HTR-8/SVneo (cell line): ENCODE data around the gene PPP2R5B.

Experiments
- DNase-seq: peaks from one replicate; pipeline ENCODE4 v3.0.0; 2011; ENCODE audit warnings: low spot score, mixed read lengths; ENCODE audit not compliant: insufficient read length
- FAIRE-seq: peaks from 2 replicates; lab custom pipeline; 2011; peaks lifted over from hg19 to GRCh38; lab: Jason Lieb, UNC

The PPP2R5B gene

DNA sequence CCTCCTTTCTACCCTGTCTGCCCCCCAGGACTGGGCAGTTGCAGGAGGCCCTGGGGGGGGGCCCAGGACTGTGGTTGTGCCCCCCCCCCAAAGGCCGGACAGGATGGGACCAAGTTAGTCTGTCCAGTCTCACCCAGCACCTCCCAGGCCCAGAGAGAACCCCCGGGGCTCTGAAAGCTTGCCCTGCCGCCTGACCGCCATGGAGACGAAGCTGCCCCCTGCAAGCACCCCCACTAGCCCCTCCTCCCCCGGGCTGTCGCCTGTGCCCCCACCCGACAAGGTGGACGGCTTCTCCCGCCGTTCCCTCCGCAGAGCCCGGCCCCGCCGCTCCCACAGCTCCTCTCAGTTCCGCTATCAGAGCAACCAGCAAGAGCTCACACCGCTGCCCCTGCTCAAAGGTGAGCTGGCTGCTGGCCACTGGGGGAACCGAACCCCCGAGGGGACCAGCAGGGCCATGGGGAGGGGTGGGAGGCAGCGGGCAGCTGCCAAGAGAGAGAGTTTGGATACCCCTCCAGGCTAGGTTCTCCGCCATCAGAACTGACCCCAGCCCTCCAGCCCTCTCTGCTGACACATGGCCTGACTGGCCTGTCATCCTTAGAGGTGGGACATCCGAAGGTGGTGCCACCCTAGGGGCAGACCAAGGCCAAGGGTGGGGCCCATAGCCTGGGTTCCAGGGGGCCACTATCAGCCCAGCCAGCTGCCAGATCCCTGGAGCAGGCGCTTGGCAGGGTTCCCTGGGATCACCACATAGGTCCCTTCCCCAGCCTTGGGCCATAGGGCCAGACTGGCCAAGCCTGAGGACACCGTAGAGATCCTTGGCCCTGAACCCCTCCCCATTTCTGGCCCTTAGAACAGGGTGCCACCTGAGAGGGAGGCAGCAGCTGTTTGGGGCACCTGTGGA is 1.3 kb downstream of the PPP2R5B start:
- no peak for FAIRE-seq
- DNase-seq = no peak

DNA sequence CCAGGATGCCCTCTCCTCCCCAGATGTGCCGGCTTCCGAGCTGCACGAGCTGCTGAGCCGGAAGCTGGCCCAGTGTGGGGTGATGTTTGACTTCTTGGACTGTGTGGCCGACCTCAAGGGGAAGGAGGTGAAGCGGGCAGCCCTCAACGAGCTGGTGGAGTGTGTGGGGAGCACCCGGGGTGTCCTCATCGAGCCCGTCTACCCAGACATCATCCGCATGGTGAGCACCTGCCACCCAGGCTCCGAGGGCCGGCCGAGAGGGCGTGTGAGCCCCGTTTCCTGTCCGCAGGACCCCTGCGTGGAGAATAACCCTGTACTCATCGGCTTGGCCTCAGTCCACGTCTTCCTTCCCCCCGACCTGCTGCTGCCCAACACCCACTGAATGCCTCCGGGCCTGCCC is 2.2 kb downstream of the PPP2R5B start:
- no peak for FAIRE-seq
- no peak for DNase-seq

DNA sequence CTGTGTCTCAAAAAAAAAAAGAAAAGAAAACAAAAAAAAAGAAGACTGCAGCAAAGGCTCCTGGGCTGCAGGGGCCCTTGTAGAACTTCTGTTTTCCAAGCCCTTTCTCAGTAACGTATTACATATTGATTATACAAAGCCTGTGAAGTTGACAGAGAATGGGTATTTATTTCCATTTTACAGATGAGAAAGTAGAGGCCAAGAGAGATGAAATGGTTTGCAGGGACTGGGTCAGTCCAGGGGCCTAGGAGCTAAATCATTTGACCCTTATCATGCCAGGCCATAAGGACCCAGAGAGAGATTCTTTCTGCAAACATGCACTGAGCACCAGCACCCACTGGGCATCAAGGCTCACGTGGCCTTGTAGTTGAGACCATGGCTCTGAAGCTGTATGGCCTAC is 4.5 kb downstream of the PPP2R5B start:
- FAIRE-seq (no peak), DNase-seq (no peak)

DNA sequence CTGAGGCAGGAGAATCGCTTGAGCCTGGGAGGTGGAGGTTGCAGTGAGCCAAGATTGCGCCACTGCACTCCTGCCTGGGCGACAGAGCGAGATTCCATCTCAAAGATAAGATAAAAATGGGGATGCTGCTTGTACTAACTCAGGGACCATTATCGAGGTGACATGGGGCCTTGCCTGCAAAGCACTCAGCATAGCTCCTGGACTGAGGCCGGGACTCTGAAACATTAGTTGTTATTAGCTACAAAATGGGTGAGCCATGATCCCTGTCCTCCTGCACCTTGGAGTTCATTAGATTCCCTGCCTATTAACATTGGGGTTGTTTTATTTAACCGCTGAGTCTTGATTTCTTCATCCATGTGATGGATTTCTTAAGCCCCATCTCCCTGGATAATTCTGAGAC is 5.1 kb downstream of the PPP2R5B start:
- FAIRE-seq = no peak
- DNase-seq = no peak

DNA sequence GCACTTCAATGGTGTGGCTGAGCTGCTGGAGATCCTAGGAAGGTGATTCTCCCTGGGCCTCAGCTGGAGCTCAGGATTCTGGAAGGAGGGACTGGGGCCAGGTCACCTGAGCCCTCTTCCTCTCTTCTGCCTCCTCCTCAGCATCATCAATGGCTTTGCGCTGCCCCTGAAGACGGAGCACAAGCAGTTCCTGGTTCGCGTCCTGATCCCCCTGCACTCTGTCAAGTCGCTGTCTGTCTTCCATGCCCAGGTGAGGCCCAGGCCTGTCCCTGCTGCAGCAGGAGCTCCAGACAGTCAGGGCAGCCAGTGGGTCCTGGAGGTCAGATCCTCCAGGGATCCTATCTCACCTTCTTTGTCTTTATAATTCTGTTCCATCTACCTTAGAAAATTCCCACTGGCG is 5.9 kb downstream of the PPP2R5B start:
- FAIRE-seq = no peak
- DNase-seq = no peak

DNA sequence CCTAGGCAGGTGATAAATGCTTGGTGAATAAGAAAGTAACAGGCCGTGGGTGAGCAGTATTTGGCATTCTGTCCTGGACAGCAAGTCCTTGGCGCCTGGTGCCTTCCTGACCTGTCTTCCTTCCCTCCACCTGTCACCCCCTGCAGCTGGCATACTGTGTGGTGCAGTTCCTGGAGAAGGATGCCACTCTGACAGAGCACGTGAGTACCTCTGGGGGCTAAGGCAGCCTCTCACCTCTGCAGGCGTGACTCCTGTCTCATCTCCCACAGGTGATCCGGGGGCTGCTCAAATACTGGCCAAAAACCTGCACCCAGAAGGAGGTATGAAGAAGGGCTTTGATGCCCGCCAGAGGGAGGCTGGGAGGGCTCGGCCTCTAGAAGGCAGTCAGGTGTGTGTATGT is 6.8 kb downstream of the PPP2R5B start:
- DNase-seq = no peak
- no peak for FAIRE-seq

DNA sequence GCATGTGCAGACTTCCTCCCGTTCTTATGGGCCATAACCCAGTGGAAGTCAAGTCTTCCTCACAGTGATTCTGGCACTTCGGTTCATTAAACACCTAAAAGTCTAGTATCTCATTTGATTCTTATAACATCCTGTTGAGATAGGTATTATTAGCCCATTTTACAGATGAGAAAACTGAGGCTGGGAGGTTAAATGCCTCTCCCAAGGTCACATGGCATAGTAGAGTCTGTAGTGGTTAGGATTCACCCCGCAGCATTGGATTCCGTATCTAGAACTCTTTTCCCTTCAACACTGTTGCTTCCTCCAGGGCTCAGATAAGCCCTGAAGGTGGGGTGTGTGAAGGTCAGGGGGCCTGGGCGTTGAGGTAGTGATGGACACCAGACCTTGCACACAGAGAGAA is 7.8 kb downstream of the PPP2R5B start:
- FAIRE-seq = no peak

DNA sequence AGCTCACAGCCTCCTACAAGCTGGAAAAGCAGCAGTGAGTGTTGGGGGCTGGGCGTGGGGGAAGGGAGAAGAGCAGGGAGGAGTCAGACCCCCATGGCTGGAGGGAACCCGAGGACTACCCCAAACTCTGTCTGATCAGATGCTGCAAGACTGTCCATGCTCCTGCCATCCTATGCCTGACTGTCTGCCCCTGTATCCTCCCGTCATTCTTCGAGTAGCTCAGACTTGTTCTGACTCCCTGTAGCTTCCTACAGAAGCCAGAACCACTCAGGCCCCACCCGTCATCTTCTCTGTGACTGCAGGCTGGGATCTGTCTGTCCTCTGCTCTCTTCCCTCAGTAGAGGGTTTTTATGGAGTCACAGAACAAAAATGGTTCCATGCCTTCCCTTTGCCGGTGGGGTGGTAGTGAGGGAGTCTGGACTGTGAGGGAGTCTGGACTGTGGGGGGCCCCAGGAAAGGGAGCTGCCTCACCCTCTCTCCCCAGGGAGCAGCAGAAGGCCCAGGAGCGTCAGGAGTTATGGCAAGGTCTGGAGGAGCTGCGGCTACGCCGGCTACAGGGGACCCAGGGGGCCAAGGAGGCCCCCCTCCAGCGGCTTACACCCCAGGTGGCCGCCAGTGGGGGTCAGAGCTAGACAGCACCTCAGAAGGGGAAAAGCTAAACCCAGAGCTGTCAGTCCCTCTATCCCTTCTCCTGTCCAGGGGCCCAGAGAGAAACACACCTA is 8.9 kb downstream of the PPP2R5B start:
- DNase-seq = no peak
- FAIRE-seq = no peak

More for the DNA sequence above, 7.8 kb downstream of the PPP2R5B start:
- DNase-seq = no peak

DNA sequence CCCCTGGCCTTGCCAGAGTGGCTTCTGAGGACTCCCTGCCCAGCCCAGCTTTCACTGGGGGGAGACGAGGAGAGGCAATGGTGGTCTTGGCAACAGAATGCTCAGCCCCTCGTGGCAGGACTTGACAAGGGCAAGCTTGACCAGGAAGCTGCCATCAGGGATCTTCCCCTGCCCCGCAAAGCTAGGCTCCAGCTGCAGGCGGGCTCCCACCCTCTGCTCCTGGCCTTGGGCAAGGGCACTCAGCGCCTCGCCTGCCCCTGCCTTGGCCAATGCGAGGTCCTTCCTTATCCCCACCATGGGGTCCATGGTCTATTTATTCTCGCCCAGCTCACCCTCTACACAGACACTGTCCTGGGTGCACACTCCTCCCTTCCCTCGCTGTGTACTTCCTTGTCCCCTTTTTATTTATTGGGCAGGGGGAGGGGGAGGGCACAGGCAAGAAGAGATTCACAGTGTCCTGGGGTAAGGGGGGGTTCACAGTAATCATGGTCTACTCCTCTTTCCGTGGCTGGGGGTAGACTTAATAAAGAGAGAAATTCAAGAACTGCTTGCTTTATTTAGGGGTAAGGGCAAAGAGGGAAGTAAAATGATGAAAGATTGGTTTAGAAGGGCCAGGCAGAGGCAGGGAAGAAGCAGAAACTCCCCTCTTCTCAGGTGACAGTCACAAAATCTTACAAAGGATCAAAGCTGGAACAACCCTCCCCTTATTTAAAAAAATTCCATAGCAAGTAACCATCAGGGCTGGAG is 9.6 kb downstream of the PPP2R5B start:
- no peak for FAIRE-seq

DNA sequence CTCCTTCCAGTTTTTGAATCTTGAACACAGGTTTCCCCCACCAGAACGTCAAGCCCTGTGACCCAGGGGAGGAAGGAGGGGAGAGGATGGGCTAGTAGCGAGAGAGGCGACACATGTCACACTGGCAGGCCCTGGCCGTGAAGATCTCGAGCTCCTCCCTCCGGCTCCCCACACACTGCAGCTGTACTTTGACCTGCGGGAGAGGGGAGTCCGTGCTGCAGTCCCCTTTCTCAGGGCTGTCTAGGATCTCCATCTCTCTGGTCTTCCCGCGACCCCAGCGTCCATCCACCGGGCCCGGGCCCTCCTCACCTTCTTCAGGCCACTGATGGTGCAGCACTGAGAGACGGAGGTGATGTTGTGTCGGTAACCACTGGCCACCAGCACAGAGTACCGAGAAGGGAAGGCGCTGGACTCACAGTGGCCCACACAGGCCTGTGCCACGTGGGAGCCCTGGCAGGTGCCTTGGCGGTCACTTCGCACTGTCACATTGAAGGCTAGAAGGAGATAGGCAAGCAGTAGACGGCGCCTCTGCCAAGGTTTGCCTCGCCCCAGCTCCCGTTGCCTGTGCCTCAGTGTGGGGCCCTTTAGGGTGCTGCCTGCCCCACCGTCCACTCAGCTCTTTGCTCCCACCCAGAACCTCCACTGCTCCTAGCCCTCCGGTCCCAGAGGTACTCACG is 10.3 kb downstream of the PPP2R5B start:
- FAIRE-seq (no peak), DNase-seq (no peak)

More for the DNA sequence above, 9.6 kb downstream of the PPP2R5B start:
- DNase-seq = no peak

DNA sequence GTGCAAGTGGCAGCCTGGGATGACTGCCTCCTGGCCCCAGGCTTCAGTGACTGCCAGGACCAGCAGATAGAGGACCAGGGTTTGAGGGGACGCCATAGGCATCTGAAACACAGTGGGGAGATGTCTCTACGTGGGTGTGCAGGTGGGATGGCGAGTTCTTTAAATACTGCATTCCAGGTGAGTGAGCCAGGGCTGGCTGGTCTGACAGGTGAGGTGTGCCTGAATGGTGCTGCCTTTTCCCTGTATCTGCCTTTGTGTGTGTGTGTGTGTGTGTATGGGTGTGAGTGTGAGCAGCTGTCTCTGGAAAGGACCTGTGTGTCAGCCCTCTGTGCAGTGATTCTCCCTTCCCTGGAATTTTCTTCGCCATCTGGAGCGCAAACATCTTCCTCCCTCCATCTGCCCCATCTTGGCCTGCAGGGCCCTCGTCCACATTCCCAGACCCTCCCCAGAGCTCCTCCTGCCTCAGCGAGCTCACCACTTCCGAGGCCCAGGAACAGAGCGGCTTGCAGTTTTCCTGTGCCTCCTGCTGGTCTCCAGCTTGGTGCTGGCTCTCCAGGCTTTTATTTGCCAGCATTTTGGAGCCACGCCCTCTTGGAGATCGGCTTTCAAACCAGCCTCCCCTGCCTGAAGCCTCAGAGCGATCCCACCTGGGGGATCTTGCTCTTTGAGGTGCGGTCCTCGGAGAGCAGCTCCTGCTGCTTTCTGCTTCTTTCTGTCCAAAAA is 11.0 kb downstream of the PPP2R5B start, which contains the start of gene GPHA2:
GPHA2 (minus strand) TSS at position 535 of the 723 bp plus-strand sequence; CDS start at position 102, 433 bp downstream.
- no peak for DNase-seq
- FAIRE-seq = no peak

DNA sequence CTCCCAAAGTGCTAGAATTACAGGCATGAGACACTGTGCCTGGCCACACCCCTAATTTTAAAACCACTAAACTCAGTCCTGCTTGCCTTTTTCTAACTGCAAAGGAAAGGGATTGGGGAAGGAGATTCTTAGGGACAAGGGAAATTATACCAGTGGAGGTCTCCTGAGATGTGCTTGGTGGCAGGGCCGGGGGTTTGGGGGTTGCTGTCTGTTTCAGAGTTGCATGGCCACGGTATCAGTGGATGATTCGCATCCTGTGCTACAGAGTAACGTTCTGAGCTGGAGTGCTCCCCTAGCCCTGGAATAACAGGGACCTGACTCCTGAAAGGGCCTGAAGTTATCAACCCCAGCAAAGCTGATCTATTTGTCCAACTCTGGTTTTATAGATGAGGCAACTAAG is 12.1 kb downstream of the PPP2R5B start:
- DNase-seq (no peak), FAIRE-seq (no peak)

DNA sequence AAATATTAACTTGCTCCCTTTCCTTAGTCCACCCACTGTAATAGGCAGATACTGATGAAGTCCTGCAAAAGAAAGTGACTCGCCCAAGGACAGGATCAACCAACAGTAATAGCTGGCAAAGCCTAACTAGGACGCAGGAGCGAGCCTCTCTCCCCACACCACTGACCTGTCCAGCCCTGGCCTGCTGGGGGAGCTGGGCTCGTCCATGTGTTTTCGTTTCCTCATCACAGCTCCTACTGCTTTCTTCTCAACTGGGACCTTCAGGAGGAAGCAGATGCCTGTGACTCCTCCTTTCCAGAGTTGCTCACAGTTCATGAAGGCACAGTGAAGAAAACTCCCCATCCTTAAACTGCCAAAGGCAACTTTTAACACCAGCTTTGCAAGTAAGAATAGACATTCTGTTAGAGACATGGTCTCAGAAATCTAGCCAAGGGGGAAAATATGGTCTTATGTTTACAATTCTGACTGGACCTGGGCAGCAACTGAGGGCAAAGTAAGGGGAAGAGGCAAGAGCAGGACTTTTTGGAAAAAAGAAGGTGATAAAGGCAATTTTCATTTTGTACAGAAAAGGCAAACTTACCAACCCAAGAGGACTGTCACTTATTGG is 22.8 kb downstream of the PPP2R5B start:
- DNase-seq = no peak
- no peak for FAIRE-seq

DNA sequence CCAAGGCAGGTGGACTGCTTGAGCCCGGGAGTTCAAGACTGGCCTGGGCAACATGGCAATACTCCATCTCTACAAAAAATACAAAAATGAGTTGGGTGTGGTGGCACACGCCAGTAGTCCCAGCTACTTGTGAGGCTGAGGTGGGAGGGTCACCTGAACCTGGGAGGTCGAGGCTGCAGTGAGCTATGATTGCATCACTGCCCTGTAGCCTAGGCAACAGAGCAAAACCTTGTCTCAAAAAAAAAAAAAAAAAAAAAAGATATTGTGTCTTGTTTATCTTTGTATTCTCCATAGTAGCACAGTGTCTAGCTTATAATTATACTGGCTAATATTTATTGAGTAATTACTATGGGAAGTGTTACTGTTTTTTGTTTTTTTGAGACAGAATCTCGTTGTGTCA is 27.0 kb downstream of the PPP2R5B start:
- FAIRE-seq = no peak
- DNase-seq = no peak

DNA sequence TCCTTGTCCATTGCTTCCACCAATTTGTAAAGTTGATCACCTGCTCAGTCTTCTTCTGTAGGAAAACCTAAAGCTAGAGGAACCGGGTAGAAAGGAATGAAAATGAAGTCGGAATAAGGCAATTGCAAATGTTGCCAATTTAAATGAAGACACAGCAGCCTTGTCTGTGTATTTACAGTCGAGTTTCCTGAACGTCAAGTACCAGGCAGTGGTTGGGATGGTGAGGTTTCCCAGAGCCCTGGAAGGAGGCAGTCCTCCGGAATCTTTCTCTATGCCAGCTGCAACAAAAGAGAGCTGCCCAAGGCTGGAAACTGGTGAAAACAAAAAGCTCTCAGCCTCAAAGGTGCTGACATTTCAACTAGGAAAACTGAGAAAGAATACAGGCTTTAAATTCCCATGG is 29.7 kb downstream of the PPP2R5B start:
- no peak for DNase-seq
- FAIRE-seq = no peak

DNA sequence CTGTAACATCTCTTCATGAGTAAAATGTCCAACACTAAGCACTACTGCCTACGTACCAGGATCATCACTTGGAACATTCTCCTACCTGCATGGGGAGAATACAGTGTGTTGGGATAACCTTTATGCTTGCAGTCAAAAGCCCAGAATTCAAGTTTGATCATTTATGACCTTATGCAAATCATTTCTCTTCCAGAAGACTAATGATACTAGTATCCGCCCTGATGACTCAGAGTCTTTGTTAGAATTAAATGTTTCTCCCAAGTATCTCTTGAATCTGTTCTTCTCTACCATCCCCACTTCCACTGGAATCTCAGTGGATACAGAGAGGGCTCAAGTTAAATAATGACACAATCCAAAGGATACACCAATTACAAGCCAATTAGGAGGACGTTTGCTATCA is 35.0 kb downstream of the PPP2R5B start:
- no peak for FAIRE-seq
- no peak for DNase-seq

DNA sequence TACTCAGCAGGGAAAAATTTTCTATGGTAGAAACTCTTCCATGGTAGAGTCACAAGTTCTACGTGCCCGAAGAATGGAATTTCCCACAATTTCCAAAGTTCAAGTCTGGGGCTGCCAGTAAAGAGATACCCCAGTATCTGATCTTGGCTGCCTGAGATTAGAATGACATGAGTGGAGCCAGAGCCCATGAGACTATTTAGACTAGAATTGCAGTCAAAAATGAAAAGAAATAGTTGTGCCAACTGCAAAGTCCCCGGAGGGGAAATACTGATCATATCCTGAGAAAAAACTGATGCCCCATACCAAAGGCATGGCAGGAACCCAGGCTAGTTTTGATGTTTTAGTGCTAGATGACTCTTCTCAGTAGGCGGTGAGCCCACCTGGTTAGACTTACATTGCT is 36.2 kb downstream of the PPP2R5B start:
- FAIRE-seq = no peak
- no peak for DNase-seq

DNA sequence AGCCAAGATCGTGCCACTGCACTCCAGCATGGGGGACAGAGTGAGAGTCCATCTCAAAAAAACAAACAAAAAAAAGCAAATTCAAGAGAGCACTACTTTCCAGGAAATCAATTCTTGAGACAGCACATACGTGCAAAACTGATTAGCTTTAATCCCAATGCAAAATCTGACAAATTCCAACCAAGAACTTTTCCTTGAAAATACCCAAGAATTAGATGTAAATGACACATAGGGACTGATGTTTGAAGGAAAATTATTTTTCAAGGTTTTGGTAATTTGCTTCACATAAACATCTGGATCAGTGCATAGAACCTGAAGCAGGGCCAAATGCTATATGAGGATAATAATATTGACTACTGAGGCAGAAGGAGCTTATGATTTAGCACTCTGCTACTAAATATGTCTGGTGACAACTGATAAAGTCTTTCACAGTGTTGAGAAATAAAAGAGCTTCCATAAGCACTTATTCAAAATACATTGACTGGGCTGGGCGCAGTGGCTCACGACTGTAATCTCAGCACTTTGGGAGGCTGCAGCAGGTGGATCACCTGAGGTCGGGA is 38.7 kb downstream of the PPP2R5B start:
- no peak for FAIRE-seq
- no peak for DNase-seq

DNA sequence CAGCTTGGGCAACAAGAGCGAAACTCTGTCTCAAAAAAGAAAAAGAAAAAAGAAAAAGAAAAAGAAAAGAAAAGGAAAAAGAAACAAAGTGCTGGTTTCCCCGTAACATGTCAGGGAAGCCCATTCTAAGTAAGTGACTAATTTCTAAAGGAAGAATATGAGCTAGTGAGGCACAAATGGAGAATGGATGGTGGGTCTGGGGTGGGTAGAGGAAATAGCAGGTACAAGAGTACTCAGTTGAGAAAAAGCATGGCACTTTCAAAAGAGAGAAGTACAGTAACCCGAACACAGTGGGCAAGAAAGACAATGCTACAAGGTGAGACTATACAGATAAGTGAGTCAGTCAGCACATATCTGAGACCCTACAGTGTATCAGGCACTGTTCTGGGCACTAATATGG is 42.9 kb downstream of the PPP2R5B start:
- no peak for FAIRE-seq
- no peak for DNase-seq
